BLaER1 (cell line): ENCODE measurements around the gene TRAPPC5.

ENCODE experiments used
- H3K27ac ChIP-seq: shearing (Covaris generic); formaldehyde crosslinking; 2 replicates; pipeline ENCODE4 v1.8.1; 2022
- H3K27me3 ChIP-seq: shearing (Covaris generic); formaldehyde crosslinking; 2 replicates; pipeline ENCODE4 v1.8.1; 2022
- H3K36me3 ChIP-seq: shearing (Covaris generic); formaldehyde crosslinking; 2 replicates; pipeline ENCODE4 v1.8.1; 2022
- H3K4me1 ChIP-seq: shearing (Covaris generic); formaldehyde crosslinking; 2 replicates; pipeline ENCODE4 v1.8.1; 2022
- H3K4me2 ChIP-seq: shearing (Covaris generic); formaldehyde crosslinking; 2 replicates; pipeline ENCODE4 v1.8.1; 2022
- H3K4me3 ChIP-seq: shearing (Covaris generic); formaldehyde crosslinking; 2 replicates; pipeline ENCODE4 v1.8.1; 2022
- H3K9ac ChIP-seq: shearing (Covaris generic); formaldehyde crosslinking; 2 replicates; pipeline ENCODE4 v1.8.1; 2022
- H3K9me3 ChIP-seq: shearing (Covaris generic); formaldehyde crosslinking; 2 replicates; pipeline ENCODE4 v1.8.1; 2022
- H4K20me1 ChIP-seq: shearing (Covaris generic); formaldehyde crosslinking; 2 replicates; pipeline ENCODE4 v1.8.1; 2022
- Cebpa-rat ChIP-seq: shearing (Covaris generic); IDR thresholded peaks from 2 replicates; pipeline ENCODE4 v1.8.1; 2022

TRAPPC5 gene

GRCh38 chr19:7674010-7675005 lies 6.3 kb upstream of the TRAPPC5 start:
- H3K36me3 ChIP-seq, result no peaks in the 10 kb centered on the region
- peaks cover 20% of the 10 kb centered on the region for H4K20me1 ChIP-seq
- H3K4me3 ChIP-seq, result no peak overlapping the region
- H3K9ac ChIP-seq, result no peak overlapping the region
- peaks cover 7% of the 10 kb centered on the region; the same call in 1 of the 2 replicates for H3K9me3 ChIP-seq
- peaks cover 72% of the 10 kb centered on the region for H3K4me1 ChIP-seq
- H3K4me2 ChIP-seq, result peak overlapping the region; percentile 32
- no peak overlapping the region for H3K27ac ChIP-seq
- TF ChIP-seq Cebpa-rat, result no peak
- peaks cover 14% of the 10 kb centered on the region for H3K27me3 ChIP-seq

GRCh38 chr19:7676376-7676775 lies 4.3 kb upstream of the TRAPPC5 start:
- TF ChIP-seq Cebpa-rat, result peak; percentile 80
- H3K36me3 ChIP-seq, result no peaks in the 10 kb centered on the region
- H3K9me3 ChIP-seq, result peaks cover 7% of the 10 kb centered on the region; the same call in 1 of the 2 replicates
- H3K4me2 ChIP-seq, result peak overlapping the region; percentile 96
- H4K20me1 ChIP-seq, result peaks cover 20% of the 10 kb centered on the region
- H3K9ac ChIP-seq, result no peak overlapping the region; the same call in 1 of the 2 replicates
- peaks cover 14% of the 10 kb centered on the region for H3K27me3 ChIP-seq
- H3K4me3 ChIP-seq, result peak overlapping the region; percentile 40
- peaks cover 68% of the 10 kb centered on the region for H3K4me1 ChIP-seq
- H3K27ac ChIP-seq, result no peak overlapping the region

- Histone ChIP-seq H3K4me3 (peak within 1 kb of the TSS; percentile 40), H3K9ac (peak within 1 kb of the TSS; percentile 18; the same call in 1 of the 2 replicates), H3K9me3 (peaks cover 7% of the 10 kb centered on the region; the same call in 1 of the 2 replicates), H3K27ac (no peak within 1 kb of the TSS), H3K27me3 (peaks cover 14% of the 10 kb centered on the region), H4K20me1 (peaks cover 21% of the 10 kb centered on the region), H3K4me2 (peak within 1 kb of the TSS; percentile 96), H3K4me1 (peaks cover 73% of the 10 kb centered on the region), H3K36me3 (no peaks in the 10 kb centered on the region)
- no peak for TF ChIP-seq Cebpa-rat
Measured at GRCh38 chr19:7676854-7677253, 3.8 kb upstream of the TRAPPC5 start, which contains the start of gene MCEMP1. MCEMP1 (plus strand) TSS chr19:7677090; CDS start chr19:7677121, 31 bp downstream.

GRCh38 chr19:7677669-7678311 lies 2.8 kb upstream of the TRAPPC5 start:
- H3K9ac ChIP-seq, result no peak overlapping the region
- peaks cover 7% of the 10 kb centered on the region; the same call in 1 of the 2 replicates for H3K9me3 ChIP-seq
- peaks cover 81% of the 10 kb centered on the region for H3K4me1 ChIP-seq
- TF ChIP-seq Cebpa-rat, result no peak
- peaks cover 30% of the 10 kb centered on the region for H4K20me1 ChIP-seq
- peaks cover 14% of the 10 kb centered on the region for H3K27me3 ChIP-seq
- no peak overlapping the region for H3K4me3 ChIP-seq
- peaks cover 9% of the 10 kb centered on the region for H3K36me3 ChIP-seq
- H3K4me2 ChIP-seq, result peak overlapping the region; percentile 96
- no peak overlapping the region for H3K27ac ChIP-seq

GRCh38 chr19:7678971-7679751 lies 1.5 kb upstream of the TRAPPC5 start:
- Histone ChIP-seq H3K9ac (no peak overlapping the region), H3K36me3 (peaks cover 22% of the 10 kb centered on the region), H3K4me1 (peaks cover 76% of the 10 kb centered on the region), H3K27me3 (peaks cover 14% of the 10 kb centered on the region), H3K27ac (no peak overlapping the region), H3K4me2 (peak overlapping the region; percentile 96), H3K4me3 (no peak overlapping the region), H4K20me1 (peaks cover 44% of the 10 kb centered on the region), H3K9me3 (0 out of 2 replicates have a peak, but pooled peaks cover 2% of the 10 kb centered on the region)
- TF ChIP-seq Cebpa-rat, result no peak

GRCh38 chr19:7679771-7680605 lies 645 bp upstream of the TRAPPC5 start:
- Histone ChIP-seq H3K4me2 (peak overlapping the region; percentile 96), H3K4me3 (peak overlapping the region; percentile 99), H4K20me1 (peaks cover 52% of the 10 kb centered on the region), H3K9me3 (no peaks in the 10 kb centered on the region), H3K4me1 (peaks cover 68% of the 10 kb centered on the region), H3K27me3 (peaks cover 14% of the 10 kb centered on the region), H3K36me3 (peaks cover 31% of the 10 kb centered on the region), H3K27ac (peak overlapping the region; percentile 94; the same call in 1 of the 2 replicates), H3K9ac (peak overlapping the region; percentile 96; the same call in 1 of the 2 replicates)
- TF ChIP-seq Cebpa-rat, result no peak

- Histone ChIP-seq H3K4me1 (peaks cover 52% of the 10 kb centered on the region), H3K9ac (peak overlapping the region; percentile 96), H3K27me3 (peaks cover 14% of the 10 kb centered on the region), H3K27ac (peak overlapping the region; percentile 94), H4K20me1 (peaks cover 67% of the 10 kb centered on the region), H3K36me3 (peaks cover 40% of the 10 kb centered on the region), H3K4me2 (peak overlapping the region; percentile 96), H3K4me3 (peak overlapping the region; percentile 99), H3K9me3 (no peaks in the 10 kb centered on the region)
- TF ChIP-seq Cebpa-rat, result peak; percentile 95
Measured at GRCh38 chr19:7681340-7682174, 924 bp downstream of the TRAPPC5 start.
